COLO668 (cell line): ENCODE results near the gene ATP8B4.
"Not testable (repeated sequence)": the region's sequence is repeated elsewhere in the genome, so short reads cannot be mapped to it uniquely, and the experiment has no call there.

Experiments used
- DNase-seq: peaks from one replicate; lab custom pipeline; 2025; ENCODE audit not compliant: unreplicated experiment; lab: John Stamatoyannopoulos, UW

Gene ATP8B4

DNA sequence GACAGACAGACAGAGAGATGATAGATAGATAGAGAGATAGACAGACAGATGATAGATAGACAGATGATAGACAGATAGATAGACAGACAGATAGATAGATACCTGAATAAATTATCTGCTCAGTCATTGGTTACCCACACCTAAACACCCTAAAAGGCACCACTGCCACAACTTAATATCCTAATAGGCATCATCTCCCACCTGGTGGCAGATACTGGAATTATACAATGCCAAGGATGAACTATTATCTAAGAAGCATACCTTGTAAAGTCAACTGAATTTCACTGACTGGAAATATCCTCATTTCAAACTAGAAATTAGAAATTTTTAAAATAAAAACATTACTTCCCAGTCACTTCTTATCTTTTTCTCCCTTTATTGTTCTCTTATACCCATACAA lies 19.4 kb upstream of the ATP8B4 start:
- DNase-seq = no peak

DNA sequence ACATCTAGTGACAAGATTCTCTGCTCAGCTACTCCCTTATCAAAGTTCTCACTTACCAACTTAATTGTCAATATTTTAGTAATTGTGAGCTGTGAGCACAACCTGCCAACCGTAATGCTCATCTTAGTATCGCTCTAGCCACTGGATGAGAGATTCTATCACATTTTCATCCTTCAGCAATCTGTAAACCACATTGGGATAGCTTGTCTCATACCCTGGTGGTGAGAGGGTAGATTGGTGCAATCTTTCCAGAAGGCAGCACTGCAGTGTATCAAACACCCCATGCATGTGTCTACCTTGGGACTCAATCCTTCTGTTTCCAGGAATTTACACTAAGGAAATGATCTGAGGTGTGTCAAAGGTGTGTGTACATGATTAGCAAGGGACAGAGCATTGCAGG lies 18.9 kb upstream of the ATP8B4 start:
- no peak for DNase-seq

GRCh38 chr15:50137330-50137761 lies 18.3 kb upstream of the ATP8B4 start:
- no peak for DNase-seq

DNA sequence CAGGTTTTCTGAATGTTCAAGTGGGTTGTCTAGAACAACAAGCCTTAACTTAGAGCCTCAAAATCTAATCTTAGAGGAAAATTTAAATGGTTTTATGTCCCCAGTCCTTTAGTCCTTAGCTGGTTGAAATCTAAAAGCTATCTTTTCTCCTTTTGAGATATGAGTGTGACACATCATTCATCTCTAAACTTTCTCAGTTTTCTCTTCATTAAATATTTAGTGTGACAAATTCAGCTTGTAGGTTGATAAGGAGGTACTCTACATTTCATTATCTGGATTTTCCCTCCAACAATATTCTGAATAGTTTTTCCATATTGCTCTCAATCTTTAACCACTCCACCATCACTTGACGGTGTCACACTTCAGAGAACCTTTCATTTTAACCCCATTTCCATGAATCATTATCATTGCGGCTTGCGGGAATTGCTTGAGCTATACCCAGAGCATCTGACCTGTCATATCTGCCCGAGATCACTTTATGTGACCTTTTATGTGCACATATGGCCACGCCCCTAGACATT lies 16.1 kb upstream of the ATP8B4 start:
- DNase-seq = no peak

GRCh38 chr15:50134524-50135024 lies 15.5 kb upstream of the ATP8B4 start:
- no peak for DNase-seq

GRCh38 chr15:50132251-50132984 lies 13.4 kb upstream of the ATP8B4 start:
- not testable (repeated sequence) for DNase-seq

- no peak for DNase-seq
Measured at GRCh38 chr15:50131617-50132016, 12.6 kb upstream of the ATP8B4 start.

DNA sequence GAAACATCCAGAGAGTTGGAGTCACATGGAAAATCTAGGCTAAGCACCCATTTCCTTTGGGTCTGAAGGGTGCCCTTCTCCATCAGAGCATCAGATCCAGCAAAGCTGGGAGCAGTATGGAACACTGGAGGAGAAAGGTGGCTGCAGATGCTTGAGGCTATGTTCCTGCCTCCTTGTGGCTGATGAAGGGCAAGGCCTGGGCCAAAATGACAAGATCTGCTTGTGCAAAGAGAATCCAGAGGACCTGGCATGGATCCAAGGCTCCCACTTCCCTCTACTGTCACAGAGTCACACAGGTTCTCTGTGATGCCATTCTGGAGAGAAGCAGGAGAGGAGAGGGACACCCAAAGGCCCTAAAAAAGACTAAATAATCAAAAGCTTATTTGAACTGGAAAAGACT lies 9.2 kb upstream of the ATP8B4 start:
- peak; percentile 49 for DNase-seq

DNA sequence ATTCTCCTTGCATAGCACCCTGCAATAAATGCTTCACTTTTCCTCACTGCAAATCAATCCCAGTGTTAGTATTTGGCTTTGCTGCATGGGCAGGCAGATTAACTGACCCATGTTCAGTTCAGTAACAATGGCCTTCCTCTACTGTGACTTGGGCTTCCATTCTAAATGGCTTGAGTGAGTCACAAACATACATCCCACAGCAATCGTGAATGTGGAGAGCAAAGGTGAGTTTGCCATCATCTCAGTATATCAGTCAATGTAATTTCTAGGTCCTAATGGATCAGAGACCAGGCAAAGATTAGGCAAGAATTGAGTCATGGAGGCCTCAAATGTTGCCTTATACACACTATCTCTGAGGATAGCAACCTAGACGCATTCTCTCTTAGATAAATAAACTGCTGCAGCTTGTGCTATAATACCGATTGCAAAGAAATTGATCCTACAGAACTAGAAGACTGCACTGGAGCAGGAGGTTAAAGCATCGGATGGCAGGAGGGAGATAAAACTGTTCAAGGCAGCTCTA lies 8.3 kb upstream of the ATP8B4 start:
- DNase-seq = no peak

- DNase-seq = no peak
Measured at GRCh38 chr15:50126072-50126471, 7.0 kb upstream of the ATP8B4 start.

- DNase-seq = no peak
Measured at GRCh38 chr15:50124631-50125030, 5.6 kb upstream of the ATP8B4 start.

DNA sequence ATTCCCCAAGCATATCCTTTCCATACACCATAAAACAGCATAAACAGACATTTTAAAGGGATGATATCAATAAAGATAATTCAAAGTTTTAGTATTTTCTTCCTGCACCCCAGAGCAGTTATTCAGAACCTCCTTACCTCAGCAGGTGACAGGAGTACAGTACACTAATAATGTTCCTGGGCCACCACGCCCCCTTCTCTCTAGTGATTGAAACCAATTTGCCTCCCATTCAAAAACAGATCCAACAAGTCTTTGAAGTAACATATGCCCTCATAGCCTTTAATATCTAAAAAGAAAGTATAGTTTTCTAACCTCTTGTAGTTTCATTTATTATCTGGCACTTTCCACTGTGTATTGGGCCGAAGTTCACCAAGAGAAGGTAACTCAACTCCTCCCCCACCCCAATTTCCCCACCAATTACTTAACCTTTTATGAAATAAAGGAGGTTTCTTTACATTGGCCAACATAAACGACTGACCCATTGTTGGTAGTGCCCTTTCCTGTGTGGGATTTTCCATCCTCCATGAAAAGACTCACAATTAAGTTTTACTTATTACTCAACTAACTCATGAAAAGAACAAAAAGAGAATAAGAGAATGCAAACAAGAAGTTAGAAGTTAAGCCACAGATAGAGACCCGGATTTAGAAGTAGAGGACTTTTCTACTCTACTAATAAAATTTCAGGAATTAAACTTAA lies 5.0 kb upstream of the ATP8B4 start:
- no peak for DNase-seq

DNA sequence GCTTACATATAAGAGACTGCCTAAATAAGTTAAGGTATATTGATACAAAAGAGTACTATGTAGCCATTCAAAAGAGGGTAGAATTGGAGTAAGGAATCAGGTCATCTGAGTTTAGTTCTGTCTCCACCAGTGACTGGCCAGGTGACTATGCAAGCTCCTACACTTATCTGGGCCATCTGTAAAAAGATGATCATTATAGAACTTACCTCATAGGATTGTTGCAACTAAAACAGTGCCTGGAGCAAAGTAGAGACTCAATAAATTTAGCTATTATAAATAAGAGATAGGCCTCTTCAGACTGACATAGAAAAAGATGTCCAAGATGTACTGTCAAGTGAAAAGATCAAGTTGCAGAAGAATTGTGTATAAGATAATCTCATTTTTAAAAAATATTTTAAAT lies 1.7 kb upstream of the ATP8B4 start:
- no peak for DNase-seq

GRCh38 chr15:50117431-50118027 lies 1.5 kb downstream of the ATP8B4 start:
- DNase-seq = no peak

DNA sequence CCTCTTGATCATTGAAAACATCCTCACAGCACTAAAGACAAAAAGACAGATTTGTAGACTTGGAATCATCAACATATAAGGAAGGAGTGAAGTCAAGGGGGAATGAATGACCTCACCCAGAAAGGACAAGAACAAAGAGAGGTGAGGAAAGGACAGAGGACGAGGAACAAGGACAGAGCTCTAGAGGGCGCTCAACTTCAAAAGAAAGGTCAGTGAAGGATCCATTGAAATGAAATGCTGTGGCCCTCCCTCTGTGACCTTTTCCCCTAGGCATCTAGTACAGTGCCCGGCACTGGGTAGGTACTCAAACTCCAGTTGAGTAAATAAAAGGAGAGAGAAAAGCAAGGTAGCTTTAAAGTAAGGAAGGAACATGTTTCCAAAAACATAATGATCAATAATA lies 2.6 kb downstream of the ATP8B4 start:
- peak; percentile 12 for DNase-seq

DNA sequence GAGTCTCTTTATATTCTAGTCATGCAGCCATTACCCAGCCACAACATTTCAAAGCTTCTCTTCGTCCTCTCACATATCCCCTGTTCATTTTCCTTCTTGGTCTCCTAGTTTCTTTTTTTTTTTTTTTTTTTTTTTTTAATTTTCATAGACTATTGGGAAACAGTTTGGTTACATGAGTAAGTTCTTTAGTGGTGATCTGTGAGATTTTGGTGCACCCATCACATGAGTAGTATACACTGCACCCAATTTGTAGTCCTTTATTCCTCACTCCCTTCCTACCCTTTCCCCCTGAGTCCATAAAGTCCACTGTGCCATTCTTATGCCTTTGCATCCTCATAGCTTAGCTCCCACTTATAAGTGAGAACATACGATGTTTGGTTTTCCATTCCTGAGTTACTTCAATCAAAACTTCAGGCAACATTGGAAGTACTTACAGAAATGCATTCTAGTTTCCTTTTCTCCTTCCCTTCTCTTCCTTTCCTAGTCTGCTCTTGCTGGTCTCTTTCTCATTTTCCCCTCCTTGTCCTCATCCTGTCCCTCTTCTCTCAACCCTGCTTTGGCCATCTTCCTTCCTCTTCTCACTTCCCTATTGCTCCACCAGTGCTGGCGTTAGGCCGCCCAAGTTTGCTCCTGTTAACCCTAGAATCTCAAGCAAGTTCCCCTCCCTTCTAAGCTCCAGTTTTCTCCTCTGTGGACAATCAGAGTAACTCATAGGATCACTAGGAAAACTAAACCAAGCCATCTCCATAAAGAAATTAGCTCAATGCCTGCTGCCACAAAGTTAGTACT lies 4.8 kb downstream of the ATP8B4 start:
- DNase-seq = no peak

DNA sequence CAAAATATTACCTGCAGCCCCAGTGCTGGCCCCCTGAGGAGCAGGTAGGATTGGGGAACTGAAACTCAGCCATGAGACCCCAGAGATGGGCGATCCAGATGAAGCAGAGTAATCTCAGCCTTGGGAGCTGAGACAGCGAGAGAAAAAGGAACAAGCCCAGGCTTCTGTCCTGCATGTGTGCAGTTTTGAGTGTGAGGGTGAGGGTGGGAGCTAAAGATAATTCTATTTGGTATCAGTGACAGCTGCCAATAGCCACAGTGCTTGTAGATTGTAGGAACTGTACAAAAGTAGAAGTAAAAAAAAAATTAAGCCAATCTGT lies 5.9 kb downstream of the ATP8B4 start:
- DNase-seq = no peak

GRCh38 chr15:50112488-50113186 lies 6.4 kb downstream of the ATP8B4 start:
- no peak for DNase-seq

- no peak for DNase-seq
Measured at GRCh38 chr15:50110285-50110684, 8.7 kb downstream of the ATP8B4 start.
